Measurements from ENCODE around the gene VAMP5. TPM values are rescaled to one million over a fixed set of nuclear protein-coding genes. Genes with fewer than 3 reads are reported as not detected.

Gene VAMP5
- total and polyA plus RNA-seq, 4 donors, result 9.7 to 74.6 (median 40.2) TPM

GRCh38 chr2:85540133-85540648 lies 44.0 kb upstream of the VAMP5 start (continued):
- TF ChIP-seq MAX (IDR thresholded peaks at IDR 0.05) (no peak), NR2F2 (IDR thresholded peaks at IDR 0.05) (peak; percentile 3), YY1 (IDR thresholded peaks at IDR 0.05) (peak; percentile 90), TAF1 (conservative IDR thresholded peaks at IDR 0.05) (no peak), CTCF (IDR thresholded peaks at IDR 0.05; ENCODE audit: low read depth, low read length, missing input control) (no peak), FOXA1 (IDR thresholded peaks at IDR 0.05) (no peak), SP1 (IDR thresholded peaks at IDR 0.05) (no peak), ATF3 (IDR thresholded peaks at IDR 0.05) (peak; percentile 18)

GRCh38 chr2:85541262-85541661 lies 43.0 kb upstream of the VAMP5 start:
- Histone ChIP-seq H3K4me3 (ENCODE audit: low read depth in 1 of 3, low read length in 3 of 3) (peak overlapping the region; percentile 67 to 97 (median 94)), H3K36me3 (ENCODE audit: control insufficient read depth in 4 of 4, insufficient read depth in 3 of 4, low read depth in 1 of 4, low read length in 3 of 4) (peaks cover 0 to 41% (median 31%) of the 10 kb centered on the region in 4 donors), H3K9me3 (ENCODE audit: control insufficient read depth in 4 of 4, low read length in 3 of 4) (no peaks in the 10 kb centered on the region), H3K4me1 (ENCODE audit: control insufficient read depth in 4 of 4, insufficient read depth in 4 of 4, low read length in 3 of 4) (peaks cover 1 to 36% (median 22%) of the 10 kb centered on the region in 4 donors), H3K27me3 (ENCODE audit: control insufficient read depth in 4 of 4, insufficient read depth in 4 of 4, low read length in 3 of 4) (no peaks in the 10 kb centered on the region), H3K9ac (ENCODE audit: low read depth in 1 of 2, low read length in 2 of 2) (no peak overlapping the region), H3K27ac (ENCODE audit: low read depth in 1 of 2, low read length in 2 of 2) (no peak overlapping the region)
- no peak for DNase-seq (ENCODE audit: low spot score)
- 47% methylated on average over 4 of the region's 4 CpGs for WGBS
- no peak for TF ChIP-seq GABPA (IDR thresholded peaks at IDR 0.05 in 1 of 2, conservative IDR thresholded peaks at IDR 0.05 in 1 of 2)
- no peak for TF ChIP-seq HNF4A (conservative IDR thresholded peaks at IDR 0.05)
- no peak for TF ChIP-seq JUND (IDR thresholded peaks at IDR 0.05)
- no peak for TF ChIP-seq TAF1 (conservative IDR thresholded peaks at IDR 0.05)
- TF ChIP-seq SP1 (IDR thresholded peaks at IDR 0.05), result no peak
- TF ChIP-seq NR2F2 (IDR thresholded peaks at IDR 0.05), result no peak
- TF ChIP-seq HNF4G (IDR thresholded peaks at IDR 0.05), result no peak
- TF ChIP-seq RAD21 (IDR thresholded peaks at IDR 0.05), result no peak
- TF ChIP-seq ZBTB33 (IDR thresholded peaks at IDR 0.05), result no peak
- no peak for TF ChIP-seq REST (IDR thresholded peaks at IDR 0.05)
- TF ChIP-seq ATF3 (IDR thresholded peaks at IDR 0.05), result no peak
- no peak for TF ChIP-seq MAX (IDR thresholded peaks at IDR 0.05)
- TF ChIP-seq YY1 (IDR thresholded peaks at IDR 0.05), result no peak
- no peak for TF ChIP-seq FOXA2 (IDR thresholded peaks at IDR 0.05)
- TF ChIP-seq FOXA1 (IDR thresholded peaks at IDR 0.05), result no peak
- TF ChIP-seq CTCF (IDR thresholded peaks at IDR 0.05; ENCODE audit: low read depth, low read length, missing input control), result no peak
- no peak for TF ChIP-seq RXRA (IDR thresholded peaks at IDR 0.05)
